K562 (cell line): ENCODE results near the gene LRRC10B. TPM values are rescaled to one million over a fixed set of nuclear protein-coding genes. Genes with fewer than 3 reads are reported as not detected.

Source experiments
- DACH1 ChIP-seq: fragments of 450-650 bp; IDR thresholded peaks from 2 replicates; pipeline ENCODE4 v1.6.1; 2018; ENCODE audit not compliant: partially characterized antibody
- ETV1 ChIP-seq: fragments of 450-650 bp; conservative IDR thresholded peaks from 2 replicates; pipeline ENCODE4 v1.6.1; 2016; ENCODE audit warnings: missing genetic modification characterization, control low read depth, low read depth, missing compliant biosample characterization
- FOSL1 ChIP-seq: fragments of 200-800 bp; sonication (Bioruptor generic); conservative IDR thresholded peaks from 2 replicates; pipeline ENCODE4 v1.6.1; 2016; ENCODE audit warnings: missing genetic modification characterization, missing compliant biosample characterization
- SRSF9 ChIP-seq: fragments of 200-400 bp; formaldehyde crosslinking; IDR thresholded peaks from 2 replicates; pipeline ENCODE4 v1.6.1; 2017; ENCODE audit warnings: low read depth, low read length, borderline replicate concordance
- STAG1 ChIP-seq: sonication (generic); formaldehyde crosslinking; IDR thresholded peaks from 2 replicates; pipeline ENCODE4 v1.5.0; 2020; ENCODE audit warnings: missing genetic modification reagents, borderline replicate concordance
- ZFX ChIP-seq: sonication (generic); formaldehyde crosslinking; IDR thresholded peaks from 2 replicates; pipeline ENCODE4 v1.8.0; 2022; ENCODE audit warnings: mild to moderate bottlenecking, missing genetic modification reagents, moderate library complexity
- polyA plus RNA-seq, 8 experiments: library from polyadenylated mRNA; depleted of rRNA in 4 of 8; stranded (reverse) in 5 of 8; unstranded in 3 of 8; fragments of >200 nt; fragmentation: Nextera tagmentation in 2 of 8; fragmentation: Illumina TruSeq in 1 of 8; extraction: Ambion mirVana in 2 of 8; extraction: Trizol in 1 of 8; gene quantifications; 2 replicates each; pipeline versions ENCODE4 v1.2.1 to v1.2.3, GENCODE V29; 2011 to 2014; ENCODE audit warnings: inconsistent platforms in 1 of 8, missing spikeins in 1 of 8
- total RNA-seq, 7 experiments: library from RNA; depleted of rRNA in 6 of 7; stranded (reverse); fragments of >200 nt in 6 of 7; fragmentation: Illumina TruSeq in 2 of 7; extraction: Trizol in 2 of 7; gene quantifications; 2 replicates each; pipeline versions ENCODE4 v1.2.1 to v1.2.3, GENCODE V29; 2011 to 2021; ENCODE audit warnings: low replicate concordance in 1 of 7
- TF ChIP-seq, protein P1 (sequence below): fragments of 250-450 bp; sonication (Bioruptor Pico); IDR thresholded peaks from 2 replicates; pipeline ENCODE4 v1.6.1; 2021; ENCODE audit warnings: mild to moderate bottlenecking
- TF ChIP-seq, protein P2 (sequence below): sonication (generic); formaldehyde crosslinking; IDR thresholded peaks from 2 replicates; pipeline ENCODE4 v1.8.0; 2022; ENCODE audit warnings: missing genetic modification reagents, mild to moderate bottlenecking, moderate library complexity, borderline replicate concordance

LRRC10B gene
- total and polyA plus RNA-seq, 9 of the 15 experiments (the other 6 are each of a cell fraction or from before 2014, with no cell fraction given): 0.11 TPM; not detected in 8

DNA sequence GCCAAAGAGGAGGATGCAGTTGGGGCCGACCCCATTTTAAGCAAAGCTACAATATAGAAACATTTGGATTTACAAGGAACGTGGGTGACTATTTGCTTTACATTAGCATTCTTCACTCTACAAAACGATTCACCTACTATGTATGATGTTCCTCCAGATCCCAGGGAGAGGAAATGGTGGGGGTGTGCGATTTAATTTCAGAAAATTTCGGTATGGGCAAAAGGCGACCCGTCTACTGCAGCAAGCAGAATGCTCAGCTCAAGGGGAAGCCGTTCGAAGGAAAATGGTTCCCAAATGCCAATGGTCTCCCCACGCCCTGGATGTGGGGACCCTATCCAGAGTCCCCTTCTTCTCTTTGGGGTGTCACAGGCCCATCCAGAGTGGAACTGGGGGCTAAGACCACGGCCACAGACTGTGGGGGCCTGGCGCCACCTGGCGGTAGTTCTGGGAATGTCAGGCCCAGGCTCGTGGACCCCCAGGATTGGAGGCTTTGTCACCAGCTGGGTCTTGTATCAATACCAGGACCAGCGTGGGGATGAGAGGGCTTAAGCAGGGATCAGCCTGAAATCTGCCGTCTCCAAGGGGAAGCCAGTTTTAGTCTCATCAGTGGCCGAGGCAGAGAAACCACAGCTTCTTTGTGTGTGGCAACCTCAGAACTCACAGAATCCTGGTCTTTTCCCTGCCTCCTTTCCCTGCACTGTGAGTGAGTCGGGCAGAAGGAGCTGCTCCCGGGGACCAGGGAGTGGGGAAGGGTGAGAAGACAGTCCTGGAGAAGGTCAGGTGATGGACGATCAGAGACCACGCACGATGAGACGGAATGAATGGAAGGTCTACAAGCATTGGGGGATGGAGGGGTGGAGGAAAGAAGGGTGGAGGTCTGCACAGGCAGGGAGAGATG is 8.4 kb downstream of the LRRC10B start (continued):
- TF ChIP-seq ETV1 (peak; percentile 18; the same call in 1 of the 2 replicates), STAG1 (CRISPR knock-in tag) (peak; percentile 71; the same call in 1 of the 2 replicates), FOSL1 (tag) (no peak), DACH1 (no peak), ZFX (CRISPR knock-in tag) (no peak), SRSF9 (no peak)
- TF ChIP-seq, protein P1, sequence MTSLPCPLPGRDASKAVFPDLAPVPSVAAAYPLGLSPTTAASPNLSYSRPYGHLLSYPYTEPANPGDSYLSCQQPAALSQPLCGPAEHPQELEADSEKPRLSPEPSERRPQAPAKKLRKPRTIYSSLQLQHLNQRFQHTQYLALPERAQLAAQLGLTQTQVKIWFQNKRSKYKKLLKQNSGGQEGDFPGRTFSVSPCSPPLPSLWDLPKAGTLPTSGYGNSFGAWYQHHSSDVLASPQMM (CRISPR knock-in tag): no peak
- TF ChIP-seq, protein P2, sequence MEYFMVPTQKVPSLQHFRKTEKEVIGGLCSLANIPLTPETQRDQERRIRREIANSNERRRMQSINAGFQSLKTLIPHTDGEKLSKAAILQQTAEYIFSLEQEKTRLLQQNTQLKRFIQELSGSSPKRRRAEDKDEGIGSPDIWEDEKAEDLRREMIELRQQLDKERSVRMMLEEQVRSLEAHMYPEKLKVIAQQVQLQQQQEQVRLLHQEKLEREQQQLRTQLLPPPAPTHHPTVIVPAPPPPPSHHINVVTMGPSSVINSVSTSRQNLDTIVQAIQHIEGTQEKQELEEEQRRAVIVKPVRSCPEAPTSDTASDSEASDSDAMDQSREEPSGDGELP (CRISPR knock-in tag): peak; percentile 67; the same call in 1 of the 2 replicates
